Endometrial microvascular endothelial cells (primary cell): Measurements from ENCODE around the gene RAPGEF3. TPM values are rescaled to one million over a fixed set of nuclear protein-coding genes. Genes with fewer than 3 reads are reported as not detected.

Experiments
- in situ Hi-C: cut with HindIII; loops from 2 replicates; pipeline ENCODE4 v1.10.0; 2017; ENCODE audit warnings: low sequenced_read_pairs, low pct_unique_long_range_greater_than_20kb; ENCODE audit errors: inconsistent ontology term
- total RNA-seq: library from RNA; depleted of rRNA; stranded (reverse); fragments of >200 nt; gene quantifications from one replicate; pipeline ENCODE4 v1.2.3, GENCODE V29; 2015; ENCODE audit errors: inconsistent ontology term

The RAPGEF3 gene
- total RNA-seq, 1 donor from 2014 or later = 27.8 TPM

- in situ Hi-C loops = no loop called here
Observed at GRCh38 chr12:47734725-47735480, 23.8 kb downstream of the RAPGEF3 start.

DNA sequence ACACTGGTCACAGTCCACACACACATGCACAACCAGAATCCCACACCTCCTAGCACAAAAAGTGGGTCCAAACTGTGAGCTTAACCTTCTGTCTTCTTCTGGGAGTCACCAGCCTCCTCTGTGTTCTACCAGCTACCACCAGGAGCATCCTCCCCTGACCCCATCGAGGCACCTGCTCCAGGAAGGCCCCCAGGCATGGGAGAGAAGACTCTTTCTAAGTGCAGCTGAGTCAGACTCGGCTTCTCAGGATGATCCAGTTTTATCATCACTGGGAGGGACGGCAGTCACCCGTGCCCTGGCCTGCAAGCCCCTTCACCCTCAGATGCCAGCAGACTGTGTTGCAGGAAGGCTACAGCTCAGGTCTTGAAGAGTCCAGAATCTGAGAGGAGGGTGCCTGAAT lies 25.5 kb downstream of the RAPGEF3 start:
- in situ Hi-C loops = no loop called here

- in situ Hi-C loops = no loop called here
Observed at GRCh38 chr12:47732504-47732903, 26.2 kb downstream of the RAPGEF3 start.

GRCh38 chr12:47731723-47732122 lies 27.0 kb downstream of the RAPGEF3 start:
- in situ Hi-C loops = no loop called here

GRCh38 chr12:47730341-47730744 lies 28.3 kb downstream of the RAPGEF3 start:
- in situ Hi-C loops = no loop called here

DNA sequence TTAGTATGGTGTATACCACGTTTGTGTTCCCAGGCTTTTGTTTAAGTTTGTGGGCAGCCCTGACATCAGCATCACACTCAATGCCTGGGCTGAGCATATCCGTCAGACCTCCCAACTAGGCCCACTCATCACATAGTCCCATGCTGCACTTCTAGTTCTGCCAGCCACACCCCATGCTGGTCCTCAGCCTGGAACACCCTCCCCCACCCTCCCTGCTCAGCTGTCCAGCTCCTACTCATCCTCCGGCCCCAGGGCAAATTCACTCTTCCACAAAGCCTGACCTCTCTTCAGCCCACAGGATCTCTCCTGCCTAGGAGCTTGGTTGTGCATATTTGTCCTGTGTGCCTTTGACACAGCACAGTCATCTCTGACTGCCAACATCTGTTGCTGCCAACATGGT lies 29.4 kb downstream of the RAPGEF3 start:
- in situ Hi-C loops = no loop called here

DNA sequence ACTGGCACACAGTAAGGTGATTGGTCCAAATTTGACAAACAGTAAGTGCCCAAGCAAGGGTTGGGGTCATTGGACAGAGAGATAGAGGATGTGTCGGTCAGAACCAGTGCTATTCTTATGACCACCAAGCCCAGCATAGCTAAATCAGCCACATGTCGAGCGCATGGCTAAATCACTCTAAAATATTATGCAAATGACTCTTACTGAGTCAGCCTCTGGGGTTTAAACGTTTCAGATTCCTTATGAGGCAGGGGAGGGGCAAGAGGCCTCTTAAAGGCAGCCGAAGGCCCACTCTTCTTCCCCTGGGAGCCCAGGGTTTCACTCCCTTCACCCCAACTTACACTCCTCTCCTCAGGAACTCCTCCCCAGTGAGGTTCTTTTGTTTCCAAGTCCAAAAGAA lies 32.8 kb downstream of the RAPGEF3 start:
- in situ Hi-C loops = no loop called here

GRCh38 chr12:47725091-47725772 lies 33.4 kb downstream of the RAPGEF3 start, which contains the start of gene ENDOU:
ENDOU (minus strand) TSS chr12:47725490; CDS start chr12:47725413, 77 bp downstream.
- in situ Hi-C loops = no loop called here

DNA sequence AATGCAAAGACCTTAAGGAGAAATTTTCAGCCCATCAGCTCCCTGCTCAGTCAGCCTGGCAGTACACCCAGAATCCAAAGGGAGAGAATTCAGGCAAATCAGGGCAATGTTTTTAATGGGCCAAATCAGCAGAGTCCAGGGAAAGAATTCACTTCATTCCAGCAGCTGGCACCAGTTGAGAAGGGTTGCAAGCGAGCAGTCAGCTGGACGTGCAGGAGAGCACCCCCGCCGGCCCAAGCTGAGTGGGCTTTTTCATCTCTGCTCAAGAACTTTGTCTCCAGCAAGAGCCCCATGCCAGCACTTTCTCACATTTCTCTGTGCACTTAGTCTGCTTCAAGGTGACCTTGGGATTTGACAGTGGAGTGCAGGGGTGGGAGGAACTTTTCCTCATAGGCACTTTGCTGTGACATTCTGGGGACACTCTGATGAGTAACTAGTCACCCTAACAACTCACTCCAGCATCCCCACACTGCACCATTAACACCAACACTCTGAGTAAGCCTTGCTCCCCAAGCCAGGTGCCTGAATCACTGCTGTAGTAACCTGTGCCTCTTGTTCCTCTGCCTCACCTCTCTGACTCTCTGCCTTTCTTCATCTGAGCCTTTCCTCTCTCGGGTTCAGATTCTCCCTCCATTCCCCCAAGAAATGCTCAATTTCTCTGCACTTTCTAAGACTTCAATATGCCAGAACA lies 35.6 kb downstream of the RAPGEF3 start:
- in situ Hi-C loops = no loop called here

GRCh38 chr12:47722136-47722834 lies 36.4 kb downstream of the RAPGEF3 start:
- in situ Hi-C loops = no loop called here

DNA sequence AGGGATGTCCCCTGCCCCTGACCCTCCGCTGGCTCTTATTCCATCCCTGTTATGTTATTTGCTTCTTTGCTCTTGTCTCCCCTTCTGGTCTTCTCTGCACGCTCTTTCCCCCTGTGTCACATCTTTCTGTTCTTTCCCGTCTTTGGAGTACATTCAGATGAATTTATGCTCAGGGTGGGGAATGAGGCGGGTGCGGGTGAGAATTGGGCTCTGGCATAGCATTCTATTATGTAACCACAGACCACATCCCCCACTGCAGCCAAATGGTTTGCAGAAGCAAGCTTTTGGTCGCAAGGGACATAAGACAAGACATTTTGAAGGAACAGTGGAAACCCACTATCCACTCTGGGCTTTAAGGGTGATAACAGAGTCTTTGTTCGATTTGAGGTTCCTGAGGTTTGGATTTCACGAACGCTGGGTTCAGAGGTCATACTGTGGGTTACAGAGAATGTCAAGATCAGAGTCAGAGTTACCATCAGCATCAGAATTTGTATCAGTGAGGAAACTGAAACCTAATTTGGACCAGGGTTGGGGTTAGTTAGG lies 37.2 kb downstream of the RAPGEF3 start:
- in situ Hi-C loops = no loop called here

GRCh38 chr12:47718531-47718930 lies 40.1 kb downstream of the RAPGEF3 start:
- in situ Hi-C loops = no loop called here

GRCh38 chr12:47717443-47718193 lies 41.1 kb downstream of the RAPGEF3 start:
- in situ Hi-C loops = no loop called here

GRCh38 chr12:47717046-47717442 lies 41.6 kb downstream of the RAPGEF3 start:
- in situ Hi-C loops = no loop called here

- in situ Hi-C loops = no loop called here
Observed at GRCh38 chr12:47715877-47716548, 42.7 kb downstream of the RAPGEF3 start.

DNA sequence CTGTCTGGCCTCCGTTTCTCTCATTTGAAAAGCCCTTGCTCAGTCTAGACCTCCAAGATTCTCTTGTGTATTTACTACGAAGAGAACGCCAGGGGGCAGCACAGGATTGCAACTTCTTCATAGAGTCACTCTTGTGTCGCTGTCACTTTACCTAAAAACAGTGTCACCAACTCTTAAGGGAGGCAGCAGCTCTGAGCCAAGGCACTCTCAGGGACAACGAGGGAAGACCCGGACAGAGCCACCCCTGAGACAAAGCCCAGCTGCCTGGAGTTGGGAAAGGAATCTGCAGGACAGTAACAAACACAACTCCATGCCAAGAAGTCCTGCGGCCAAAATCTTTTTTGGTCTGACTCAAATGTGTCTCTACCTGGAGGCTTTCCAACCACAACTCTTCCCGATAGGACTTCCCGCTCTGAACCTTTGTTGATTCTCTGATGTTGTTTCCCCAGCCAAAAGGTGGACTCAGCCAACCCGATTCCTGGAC lies 43.2 kb downstream of the RAPGEF3 start:
- in situ Hi-C loops = no loop called here

DNA sequence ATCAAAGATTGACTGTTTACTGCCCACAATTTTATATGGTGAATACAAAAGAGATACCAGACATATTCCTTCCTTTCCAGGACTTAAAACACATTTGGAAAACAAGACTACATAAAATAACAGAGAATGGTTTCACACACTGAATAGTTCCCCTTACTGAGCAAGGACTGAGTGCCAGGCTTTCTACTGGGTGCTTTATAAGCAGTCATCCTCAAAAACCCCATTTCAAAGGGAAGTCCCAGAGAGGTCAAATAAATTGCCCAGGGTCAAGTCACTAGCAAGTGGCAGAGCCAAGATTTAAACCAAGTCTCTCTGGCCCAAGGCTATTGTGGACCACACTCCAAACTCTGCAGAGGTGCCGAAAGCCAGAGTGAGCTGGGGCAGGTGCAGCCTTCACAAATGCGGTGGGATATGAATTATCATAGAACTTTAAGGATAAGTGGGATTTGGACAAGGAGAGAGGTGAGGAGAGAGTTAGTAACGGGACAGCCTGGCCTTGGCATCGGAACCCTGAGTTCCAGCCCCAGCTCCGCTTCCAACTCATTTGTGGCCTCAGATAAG lies 43.8 kb downstream of the RAPGEF3 start:
- in situ Hi-C loops = no loop called here
